GM12872 (cell line): ENCODE data around the gene KPNA1.

ENCODE experiments used
- CTCF ChIP-seq: IDR thresholded peaks from 3 replicates; pipeline ENCODE4 v1.5.1; 2011; ENCODE audit warnings: low read depth, mild to moderate bottlenecking, low read length, moderate library complexity; ENCODE audit not compliant: insufficient read depth

Gene KPNA1

GRCh38 chr3:122457706-122458105 is 57.0 kb downstream of the KPNA1 start:
- no peak for TF ChIP-seq CTCF

- TF ChIP-seq CTCF, result no peak
Observed at GRCh38 chr3:122456074-122456473, 58.7 kb downstream of the KPNA1 start.

GRCh38 chr3:122451371-122451770 is 63.4 kb downstream of the KPNA1 start:
- no peak for TF ChIP-seq CTCF

GRCh38 chr3:122443090-122443489 is 71.6 kb downstream of the KPNA1 start:
- no peak for TF ChIP-seq CTCF

GRCh38 chr3:122435950-122436349 is 78.8 kb downstream of the KPNA1 start:
- no peak for TF ChIP-seq CTCF

- TF ChIP-seq CTCF, result no peak
Observed at GRCh38 chr3:122430371-122430770, 84.4 kb downstream of the KPNA1 start.

- TF ChIP-seq CTCF, result no peak
Observed at GRCh38 chr3:122427857-122428471, 86.8 kb downstream of the KPNA1 start.
